Measurements from ENCODE around the gene SBSN. TPM values are rescaled to one million over a fixed set of nuclear protein-coding genes. Genes with fewer than 3 reads are reported as not detected.

The SBSN gene
- polyA plus RNA-seq, 2 of the 4 experiments (the other 2 are of a cell fraction), result 0.28 to 1.1 TPM

DNA sequence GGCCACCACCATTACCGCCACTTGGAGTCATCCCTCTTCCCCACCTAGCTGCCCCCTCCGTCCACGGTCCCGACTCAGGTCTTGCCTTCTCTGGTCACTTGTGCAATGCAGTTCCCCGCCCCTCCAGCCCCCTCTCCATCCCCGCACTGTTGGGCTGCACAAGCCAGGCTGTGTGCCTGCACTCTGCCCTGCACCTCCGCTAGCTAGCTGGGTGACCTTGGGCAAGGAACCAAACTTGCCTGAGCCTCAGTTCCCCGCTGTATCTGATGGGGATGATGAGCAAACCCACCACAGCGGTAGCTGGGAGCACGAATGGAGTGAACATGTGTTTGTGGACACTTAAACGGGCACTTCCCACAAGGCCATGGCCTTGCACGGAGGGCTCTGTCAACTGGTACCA lies 11.7 kb upstream of the SBSN start:
- FAIRE-seq, result no peak
- ATAC-seq, result no peak
- Histone ChIP-seq H3K4me3 (no peak overlapping the region), H3K9me3 (no peaks in the 10 kb centered on the region), H3K4me1 (peaks cover 5% of the 10 kb centered on the region; the same call in 2 of the 3 replicates), H3K27ac (no peak overlapping the region), H3K4me2 (no peak overlapping the region)
- DNase-seq (ENCODE audit: low read depth in 1 of 2, low spot score in 1 of 2), result no peak
- ChIA-PET POLR2A (interaction anchor here (1.0 to 1.3 kb wide), 2 partner anchors 11 to 29 kb away, joined by 3 read pairs; no protein-coding TSS in a partner anchor), CTCF (interaction anchor here (1.0 to 4.6 kb wide), 4 partner anchors 9 to 187 kb away, joined by 3 to 31 read pairs (median 5); no protein-coding TSS in a partner anchor)
- WGBS (ENCODE audit: missing lambda C conversion rate), result 91% methylated on average over 12 of the region's 12 CpGs
- TF ChIP-seq FOSL2 (IDR thresholded peaks at IDR 0.05) (no peak), FOSL2 (CRISPR knock-in tag; IDR thresholded peaks at IDR 0.05) (no peak), EHMT2 (IDR thresholded peaks at IDR 0.05; ENCODE audit: low read depth) (no peak)

GRCh38 chr19:35539314-35539713 lies 11.2 kb upstream of the SBSN start:
- FAIRE-seq, result no peak

More at GRCh38 chr19:35539314-35539713, 11.2 kb upstream of the SBSN start:
- POLR2A ChIA-PET, result interaction anchor here (1.3 kb wide), 1 partner anchor 29 kb away, joined by 3 read pairs; no protein-coding TSS in a partner anchor
- Histone ChIP-seq H3K4me1 (peaks cover 5% of the 10 kb centered on the region), H3K9me3 (no peaks in the 10 kb centered on the region), H3K4me3 (no peak overlapping the region), H3K4me2 (no peak overlapping the region), H3K27ac (no peak overlapping the region)
- TF ChIP-seq CTCF (IDR thresholded peaks at IDR 0.05), result no peak
- TF ChIP-seq MAFK (IDR thresholded peaks at IDR 0.05; ENCODE audit: partially characterized antibody), result no peak
- TF ChIP-seq NPAS2 (CRISPR knock-in tag; IDR thresholded peaks at IDR 0.05; ENCODE audit: borderline replicate concordance), result no peak
- no peak for TF ChIP-seq HOXA7 (CRISPR knock-in tag; IDR thresholded peaks at IDR 0.05)
- TF ChIP-seq, protein P1, sequence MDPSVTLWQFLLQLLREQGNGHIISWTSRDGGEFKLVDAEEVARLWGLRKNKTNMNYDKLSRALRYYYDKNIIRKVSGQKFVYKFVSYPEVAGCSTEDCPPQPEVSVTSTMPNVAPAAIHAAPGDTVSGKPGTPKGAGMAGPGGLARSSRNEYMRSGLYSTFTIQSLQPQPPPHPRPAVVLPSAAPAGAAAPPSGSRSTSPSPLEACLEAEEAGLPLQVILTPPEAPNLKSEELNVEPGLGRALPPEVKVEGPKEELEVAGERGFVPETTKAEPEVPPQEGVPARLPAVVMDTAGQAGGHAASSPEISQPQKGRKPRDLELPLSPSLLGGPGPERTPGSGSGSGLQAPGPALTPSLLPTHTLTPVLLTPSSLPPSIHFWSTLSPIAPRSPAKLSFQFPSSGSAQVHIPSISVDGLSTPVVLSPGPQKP (IDR thresholded peaks at IDR 0.05; ENCODE audit: low read depth, low read length), result no peak
- no peak for TF ChIP-seq TFCP2L1 (CRISPR knock-in tag; IDR thresholded peaks at IDR 0.05)
- TF ChIP-seq, protein P2, sequence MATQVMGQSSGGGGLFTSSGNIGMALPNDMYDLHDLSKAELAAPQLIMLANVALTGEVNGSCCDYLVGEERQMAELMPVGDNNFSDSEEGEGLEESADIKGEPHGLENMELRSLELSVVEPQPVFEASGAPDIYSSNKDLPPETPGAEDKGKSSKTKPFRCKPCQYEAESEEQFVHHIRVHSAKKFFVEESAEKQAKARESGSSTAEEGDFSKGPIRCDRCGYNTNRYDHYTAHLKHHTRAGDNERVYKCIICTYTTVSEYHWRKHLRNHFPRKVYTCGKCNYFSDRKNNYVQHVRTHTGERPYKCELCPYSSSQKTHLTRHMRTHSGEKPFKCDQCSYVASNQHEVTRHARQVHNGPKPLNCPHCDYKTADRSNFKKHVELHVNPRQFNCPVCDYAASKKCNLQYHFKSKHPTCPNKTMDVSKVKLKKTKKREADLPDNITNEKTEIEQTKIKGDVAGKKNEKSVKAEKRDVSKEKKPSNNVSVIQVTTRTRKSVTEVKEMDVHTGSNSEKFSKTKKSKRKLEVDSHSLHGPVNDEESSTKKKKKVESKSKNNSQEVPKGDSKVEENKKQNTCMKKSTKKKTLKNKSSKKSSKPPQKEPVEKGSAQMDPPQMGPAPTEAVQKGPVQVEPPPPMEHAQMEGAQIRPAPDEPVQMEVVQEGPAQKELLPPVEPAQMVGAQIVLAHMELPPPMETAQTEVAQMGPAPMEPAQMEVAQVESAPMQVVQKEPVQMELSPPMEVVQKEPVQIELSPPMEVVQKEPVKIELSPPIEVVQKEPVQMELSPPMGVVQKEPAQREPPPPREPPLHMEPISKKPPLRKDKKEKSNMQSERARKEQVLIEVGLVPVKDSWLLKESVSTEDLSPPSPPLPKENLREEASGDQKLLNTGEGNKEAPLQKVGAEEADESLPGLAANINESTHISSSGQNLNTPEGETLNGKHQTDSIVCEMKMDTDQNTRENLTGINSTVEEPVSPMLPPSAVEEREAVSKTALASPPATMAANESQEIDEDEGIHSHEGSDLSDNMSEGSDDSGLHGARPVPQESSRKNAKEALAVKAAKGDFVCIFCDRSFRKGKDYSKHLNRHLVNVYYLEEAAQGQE (IDR thresholded peaks at IDR 0.05), result no peak
- no peak for TF ChIP-seq ZNF302 (CRISPR knock-in tag; IDR thresholded peaks at IDR 0.05)
- no peak for TF ChIP-seq ATOH8 (CRISPR knock-in tag; IDR thresholded peaks at IDR 0.05; ENCODE audit: low read depth)
- no peak for TF ChIP-seq FOXS1 (CRISPR knock-in tag; IDR thresholded peaks at IDR 0.05)
- no peak for TF ChIP-seq HOXB5 (CRISPR knock-in tag; IDR thresholded peaks at IDR 0.05)
- no peak for TF ChIP-seq USF2 (IDR thresholded peaks at IDR 0.05)
- TF ChIP-seq RCOR1 (IDR thresholded peaks at IDR 0.05; ENCODE audit: low read depth, low read length), result no peak
- no peak for TF ChIP-seq ZFP36 (IDR thresholded peaks at IDR 0.05; ENCODE audit: borderline replicate concordance, partially characterized antibody)
- no peak for TF ChIP-seq NR3C1 (IDR thresholded peaks at IDR 0.05)
- no peak for TF ChIP-seq RARB (CRISPR knock-in tag; IDR thresholded peaks at IDR 0.05)
- TF ChIP-seq JUN (IDR thresholded peaks at IDR 0.05), result no peak
- no peak for TF ChIP-seq CHD2 (IDR thresholded peaks at IDR 0.05; ENCODE audit: low read length, partially characterized antibody)
- TF ChIP-seq ZC3H11A (IDR thresholded peaks at IDR 0.05), result no peak
- TF ChIP-seq MYC (IDR thresholded peaks at IDR 0.05; ENCODE audit: borderline replicate concordance, low read length), result no peak
- WGBS (ENCODE audit: missing lambda C conversion rate), result 82% methylated on average over 6 of the region's 6 CpGs
- CTCF ChIA-PET, result interaction anchor here (1.5 to 4.6 kb wide), 4 partner anchors 10 to 187 kb away, joined by 4 to 31 read pairs (median 7); no protein-coding TSS in a partner anchor
- ATAC-seq (no peak), DNase-seq (ENCODE audit: low read depth in 1 of 2, low spot score in 1 of 2) (no peak)

All from A549 (cell line).